GM12878 (cell line): ENCODE results near the gene CYTH3. TPM values are rescaled to one million over a fixed set of nuclear protein-coding genes. Genes with fewer than 3 reads are reported as not detected.

Experiments
- ATAC-seq: fragments of 200-7000 bp; cut with Tn5 transposase; 3 replicates; pipeline ENCODE4 v1.9.1; 2020; ENCODE audit warnings: mild to moderate bottlenecking, moderate library complexity
- BruUV-seq: library from RNA; stranded (reverse); fragments of 400-500 nt; replicated peaks from 2 replicates; lab custom pipeline; 2021; lab: Mats Ljungman, UMichigan
- CTCF ChIA-PET: fragments of 300-600 bp; sonication (Branson Sonifier 250); formaldehyde crosslinking; extraction: SDS; loops from one replicate; lab custom pipeline; 2021; ENCODE audit warnings: inconsistent platforms; lab: Yijun Ruan, JAX
- POLR2A ChIA-PET: fragments of 350-600 bp; formaldehyde crosslinking; extraction: SDS; loops from one replicate; lab custom pipeline; 2021; ENCODE audit warnings: inconsistent platforms; lab: Charles Lee
- RAD21 ChIA-PET: fragments of 300-600 bp; sonication (Branson Sonifier 250); formaldehyde crosslinking; loops from one replicate; lab custom pipeline; 2023; ENCODE audit warnings: antibody characterized with exemption; ENCODE audit not compliant: unreplicated experiment; lab: Charles Lee
- SMC1A ChIA-PET: fragments of 300-600 bp; sonication (Branson Sonifier 250); formaldehyde crosslinking; loops from one replicate; lab custom pipeline; 2023; ENCODE audit not compliant: unreplicated experiment, uncharacterized antibody; lab: Charles Lee
- DNase-seq: peaks from one replicate; pipeline ENCODE4 v3.0.0-alpha.2; 2011; ENCODE audit warnings: low read depth, low spot score
- FAIRE-seq: peaks from 3 replicates; lab custom pipeline; 2011; peaks lifted over from hg19 to GRCh38; lab: Jason Lieb, UNC
- H2AFZ ChIP-seq: 2 replicates; pipeline ENCODE4 v1.6.0; 2011; ENCODE audit warnings: low read depth, low read length, control low read depth; ENCODE audit not compliant: control insufficient read depth
- H3K27ac ChIP-seq: 2 replicates; pipeline ENCODE4 v1.5.1; 2011; ENCODE audit warnings: control low read depth; ENCODE audit not compliant: control insufficient read depth, insufficient read depth
- H3K27me3 ChIP-seq, 2 experiments: replicated peaks in 1 of 2; 2 replicates each; pipeline versions ENCODE4 v1.6.0 to v1.6.1; 2011; ENCODE audit warnings: low read length in 1 of 2; ENCODE audit not compliant: control insufficient read depth in 2 of 2, insufficient read depth in 2 of 2
- H3K36me3 ChIP-seq, 2 experiments: 2 replicates each; pipeline ENCODE4 v1.5.1; 2011; ENCODE audit warnings: low read length in 1 of 2; ENCODE audit not compliant: control insufficient read depth in 2 of 2, insufficient read depth in 2 of 2
- H3K4me1 ChIP-seq: 2 replicates; pipeline ENCODE4 v1.6.1; 2011; ENCODE audit warnings: mild to moderate bottlenecking, low read length, moderate library complexity, mixed read lengths; ENCODE audit not compliant: control insufficient read depth, insufficient read depth
- H3K4me2 ChIP-seq: 2 replicates; pipeline ENCODE4 v1.6.0; 2011; ENCODE audit warnings: control low read depth; ENCODE audit not compliant: control insufficient read depth, insufficient read depth
- H3K4me3 ChIP-seq: fragments of 200-600 bp; sonication (generic); 2 replicates; pipeline ENCODE4 v1.5.1; 2016
- H3K79me2 ChIP-seq: 2 replicates; pipeline ENCODE4 v1.6.0; 2011; ENCODE audit warnings: low read length; ENCODE audit not compliant: control insufficient read depth, insufficient read depth
- H3K9ac ChIP-seq: 2 replicates; pipeline ENCODE4 v1.8.0; 2011; ENCODE audit warnings: low read length, control low read depth, mixed read lengths; ENCODE audit not compliant: control insufficient read depth, insufficient read depth
- H3K9me3 ChIP-seq: replicated peaks from 3 replicates; pipeline ENCODE4 v1.5.1; 2011; ENCODE audit warnings: mild to moderate bottlenecking, low read length; ENCODE audit not compliant: control insufficient read depth, insufficient read depth
- H4K20me1 ChIP-seq: 2 replicates; pipeline ENCODE4 v1.6.0; 2011; ENCODE audit not compliant: control insufficient read depth, insufficient read depth
- BMI1 ChIP-seq: fragments of 450-650 bp; IDR thresholded peaks from 2 replicates; pipeline ENCODE4 v1.6.1; 2016; ENCODE audit warnings: mild to moderate bottlenecking, moderate library complexity, borderline replicate concordance
- BRCA1 ChIP-seq: IDR thresholded peaks from 2 replicates; pipeline ENCODE4 v1.6.1; 2011; ENCODE audit warnings: low read depth, low read length, improper control_type of control experiment
- GABPA ChIP-seq: IDR thresholded peaks from 2 replicates; pipeline ENCODE4 v1.6.1; 2014; ENCODE audit warnings: antibody characterized with exemption, low read depth, mild to moderate bottlenecking, inconsistent platforms
- HDAC6 ChIP-seq: fragments of 200-600 bp; sonication (generic); IDR thresholded peaks from one replicate; pipeline ENCODE4 v1.8.0; 2017; ENCODE audit warnings: antibody characterized with exemption; ENCODE audit not compliant: unreplicated experiment
- HDGF ChIP-seq: fragments of 450-650 bp; IDR thresholded peaks from 2 replicates; pipeline ENCODE4 v1.6.1; 2016; ENCODE audit warnings: antibody characterized with exemption
- LARP7 ChIP-seq: fragments of 450-650 bp; IDR thresholded peaks from 2 replicates; pipeline ENCODE4 v1.6.1; 2017; ENCODE audit warnings: mild to moderate bottlenecking
- MEF2A ChIP-seq: IDR thresholded peaks from 2 replicates; pipeline ENCODE4 v1.6.1; 2011; ENCODE audit warnings: low read depth, mild to moderate bottlenecking, low read length, moderate library complexity; ENCODE audit not compliant: insufficient read depth
- MYC ChIP-seq: IDR thresholded peaks from 2 replicates; pipeline ENCODE4 v1.6.1; 2011; ENCODE audit warnings: mild to moderate bottlenecking, low read length, moderate library complexity, inconsistent platforms; ENCODE audit not compliant: insufficient read depth, insufficient replicate concordance, insufficient read length, severe bottlenecking
- NBN ChIP-seq: fragments of 450-650 bp; IDR thresholded peaks from 2 replicates; pipeline ENCODE4 v1.6.1; 2016
- NFIC ChIP-seq: IDR thresholded peaks from 2 replicates; pipeline ENCODE4 v1.6.1; 2012; ENCODE audit warnings: low read depth, mild to moderate bottlenecking, inconsistent platforms, low read length, moderate library complexity
- PAX8 ChIP-seq: fragments of 450-650 bp; IDR thresholded peaks from 2 replicates; pipeline ENCODE4 v1.6.1; 2017; ENCODE audit warnings: mild to moderate bottlenecking, moderate library complexity
- POLR2AphosphoS2 ChIP-seq: IDR thresholded peaks from 2 replicates; pipeline ENCODE4 v1.6.1; 2011; ENCODE audit warnings: low read depth, mild to moderate bottlenecking, low read length, improper control_type of control experiment, moderate library complexity
- REST ChIP-seq: IDR thresholded peaks from 2 replicates; pipeline ENCODE4 v1.6.1; 2012; ENCODE audit warnings: mild to moderate bottlenecking, low read depth, low read length
- SP1 ChIP-seq: IDR thresholded peaks from one replicate; pipeline ENCODE4 v1.6.1; 2011; ENCODE audit warnings: low read depth, low read length
- STAT1 ChIP-seq: fragments of 450-650 bp; conservative IDR thresholded peaks from 2 replicates; pipeline ENCODE4 v1.6.1; 2014; ENCODE audit warnings: antibody characterized with exemption, mild to moderate bottlenecking
- TARDBP ChIP-seq: IDR thresholded peaks from 2 replicates; pipeline ENCODE4 v1.6.1; 2016; ENCODE audit warnings: borderline replicate concordance
- ZBTB4 ChIP-seq: fragments of 450-650 bp; formaldehyde crosslinking; IDR thresholded peaks from 2 replicates; pipeline ENCODE4 v1.4.0; 2022; ENCODE audit warnings: mild to moderate bottlenecking, moderate library complexity
- ZZZ3 ChIP-seq: IDR thresholded peaks from 2 replicates; pipeline ENCODE4 v1.6.1; 2011; ENCODE audit warnings: low read depth; ENCODE audit not compliant: control insufficient read depth, insufficient read length
- WGBS: methylation state at CpG from one replicate; pipeline ENCODE4 v1.1.6; 2016; ENCODE audit warnings: low lambda C conversion rate; ENCODE audit not compliant: insufficient replicate concordance, insufficient coverage; ENCODE audit errors: missing lambda C conversion rate; 5-methylcytosine and 5-hydroxymethylcytosine counted together
- in situ Hi-C: fragments of 300-500 bp; cut with MboI; formaldehyde crosslinking; loops from 9 replicates; pipeline ENCODE4 v1.14.3; 2018; ENCODE audit warnings: mixed read lengths
- intact Hi-C: fragments of 100-400 bp; cut with micrococcal nuclease; formaldehyde crosslinking; loops from one replicate; pipeline ENCODE4 v1.14.2; 2022; ENCODE audit not compliant: unreplicated experiment
- polyA plus RNA-seq, 11 experiments: library from polyadenylated mRNA; depleted of rRNA in 4 of 11; unstranded in 6 of 11; stranded (reverse) in 5 of 11; fragments of >200 nt; fragmentation: Nextera tagmentation in 4 of 11; fragmentation: Illumina TruSeq in 1 of 11; extraction: Ambion mirVana in 4 of 11; extraction: Trizol in 1 of 11; gene quantifications; 1 replicate in 1 of 11; 2 replicates in 10 of 11; pipeline versions ENCODE4 v1.2.1 to v1.2.3, GENCODE V29; 2011 to 2016; ENCODE audit warnings: inconsistent platforms in 2 of 11, missing spikeins in 2 of 11, low read depth in 1 of 11
- total RNA-seq, 4 experiments: library from RNA; depleted of rRNA in 3 of 4; stranded (reverse); fragments of >200 nt in 3 of 4; fragmentation: Illumina TruSeq in 1 of 4; extraction: Trizol in 1 of 4; gene quantifications; 2 replicates each; pipeline versions ENCODE4 v1.2.1 to v1.2.3, GENCODE V29; 2013 to 2021

Gene CYTH3
- total and polyA plus RNA-seq, 10 of the 15 experiments (the other 5 are each of a cell fraction or from before 2014, with no cell fraction given): 0.45 to 28.2 (median 15.7) TPM

GRCh38 chr7:6242561-6242960 lies 29.9 kb downstream of the CYTH3 start (continued):
- TF ChIP-seq REST (no peak), BRCA1 (no peak), STAT1 (no peak), TARDBP (no peak), HDGF (no peak), NFIC (no peak), SP1 (no peak), MYC (no peak), PAX8 (no peak)

GRCh38 chr7:6241607-6241973 lies 30.8 kb downstream of the CYTH3 start:
- Histone ChIP-seq H2AFZ (no peak overlapping the region), H3K4me1 (no peaks in the 10 kb centered on the region), H3K27ac (no peak overlapping the region), H3K9ac (no peak overlapping the region), H3K79me2 (peaks cover 43% of the 10 kb centered on the region), H3K4me3 (no peak overlapping the region), H3K4me2 (no peak overlapping the region; the same call in 1 of the 2 replicates), H3K27me3 (no peaks in the 10 kb centered on the region), H3K9me3 (no peaks in the 10 kb centered on the region; the same call in 2 of the 3 replicates), H3K36me3 (no peaks in the 10 kb centered on the region), H4K20me1 (no peaks in the 10 kb centered on the region)
- CTCF ChIA-PET: interaction anchor here (0.5 kb wide), 1 partner anchor 384 kb away, joined by 3 read pairs; no protein-coding TSS in a partner anchor
- in situ Hi-C loops: no loop called here
- FAIRE-seq (no peak), ATAC-seq (peak; percentile 14; the same call in 2 of the 3 replicates), DNase-seq (no peak)
- RAD21 ChIA-PET: interaction anchor here (2.0 kb wide), 1 partner anchor 10 kb away, joined by 9 read pairs; no protein-coding TSS in a partner anchor
- WGBS: 97% methylated on average over 4 of the region's 4 CpGs
- intact Hi-C loops: no loop called here
- no TSS peak for BruUV-seq
- SMC1A ChIA-PET: interaction anchor here (0.6 to 1.1 kb wide), 4 partner anchors 9 to 21 kb away, joined by 3 to 5 read pairs (median 3); no protein-coding TSS in a partner anchor
- POLR2A ChIA-PET: interaction anchor here (1.1 kb wide), 1 partner anchor 9 kb away, joined by 3 read pairs; no protein-coding TSS in a partner anchor
- TF ChIP-seq MEF2A (no peak), NBN (no peak), ZBTB4 (CRISPR knock-in tag) (no peak), BMI1 (no peak), LARP7 (no peak), HDAC6 (no peak), ZZZ3 (no peak), POLR2AphosphoS2 (no peak), GABPA (no peak)
